CD4-positive, alpha-beta T cell treated with Interleukin-1 beta for 1 hour (primary cell): ENCODE data around the gene DLST.
"Not testable (repeated sequence)": the region's sequence is repeated elsewhere in the genome, so short reads cannot be mapped to it uniquely, and the experiment has no call there.

ENCODE experiments used
- DNase-seq, 2 donors: peaks; one replicate each; pipeline ENCODE4 v3.0.0-alpha.2; 2020 to 2022

DLST gene

GRCh38 chr14:74919421-74920165 lies 37.9 kb downstream of the DLST start:
- no peak for DNase-seq

DNA sequence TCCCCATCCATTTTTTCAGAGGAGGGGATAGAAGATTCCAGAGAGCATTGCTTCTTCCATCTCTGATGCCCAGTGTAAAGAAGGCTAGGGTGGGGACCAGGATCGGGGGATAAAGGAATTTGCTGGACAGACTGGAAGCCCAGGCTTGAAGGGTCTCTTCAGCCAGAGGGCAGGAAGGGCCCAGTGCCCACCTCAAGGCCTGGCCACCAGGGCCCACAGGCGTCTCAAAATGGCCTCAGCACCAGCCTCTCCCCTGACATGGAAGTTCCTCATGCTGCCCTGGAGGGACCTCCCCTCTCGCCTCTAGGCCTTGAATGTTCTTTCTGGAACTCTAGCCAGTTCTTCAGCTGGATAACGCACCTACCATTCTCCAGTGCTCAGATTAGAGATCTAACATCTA lies 38.6 kb downstream of the DLST start:
- no peak for DNase-seq

GRCh38 chr14:74921053-74921620 lies 39.4 kb downstream of the DLST start:
- no peak for DNase-seq

DNA sequence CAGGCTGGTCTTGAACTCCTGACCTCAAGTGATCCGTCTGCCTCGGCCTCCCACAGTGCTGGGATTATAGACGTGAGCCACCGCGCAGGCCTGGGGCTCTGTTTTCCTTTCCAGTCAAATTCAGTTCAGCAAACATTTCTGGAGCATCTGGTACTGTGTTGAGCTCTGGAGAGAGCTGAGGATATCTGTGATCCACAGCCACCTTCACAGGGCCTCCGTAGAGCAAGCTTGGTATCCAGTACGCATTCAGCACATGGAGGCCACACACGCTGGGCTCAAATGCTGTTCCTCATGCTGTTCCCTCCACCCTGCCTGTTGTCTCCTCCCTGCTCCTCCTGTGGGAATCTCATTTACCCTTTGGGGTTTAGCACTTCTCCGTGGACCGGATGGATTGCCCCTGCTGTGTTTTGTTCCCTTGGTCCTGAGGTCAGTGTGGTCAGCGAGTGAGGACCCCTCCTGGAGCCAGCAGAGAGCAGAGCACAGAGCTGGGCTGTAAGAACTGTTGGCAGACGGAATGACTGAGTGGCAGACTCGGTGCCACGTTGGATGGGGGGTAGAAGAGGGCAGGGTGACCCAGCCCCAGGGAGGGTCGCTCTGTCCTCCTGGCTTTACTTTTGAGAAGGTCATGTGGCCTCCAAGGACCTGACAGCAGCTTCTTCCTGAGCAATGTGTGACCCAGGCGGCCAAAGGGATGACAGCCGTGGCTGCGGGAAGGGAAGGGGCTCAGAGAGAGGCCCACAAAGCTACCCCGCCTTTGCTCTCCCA lies 40.5 kb downstream of the DLST start:
- DNase-seq, result no peak

GRCh38 chr14:74922752-74923401 lies 41.2 kb downstream of the DLST start, which contains the start of gene RPS6KL1:
RPS6KL1 (minus strand) TSS chr14:74923260; CDS start chr14:74921541, 1,719 bp downstream.
- peak; percentile 73 to 76 for DNase-seq

- DNase-seq, result no peak
Observed at GRCh38 chr14:74924061-74924460, 42.3 kb downstream of the DLST start.

DNA sequence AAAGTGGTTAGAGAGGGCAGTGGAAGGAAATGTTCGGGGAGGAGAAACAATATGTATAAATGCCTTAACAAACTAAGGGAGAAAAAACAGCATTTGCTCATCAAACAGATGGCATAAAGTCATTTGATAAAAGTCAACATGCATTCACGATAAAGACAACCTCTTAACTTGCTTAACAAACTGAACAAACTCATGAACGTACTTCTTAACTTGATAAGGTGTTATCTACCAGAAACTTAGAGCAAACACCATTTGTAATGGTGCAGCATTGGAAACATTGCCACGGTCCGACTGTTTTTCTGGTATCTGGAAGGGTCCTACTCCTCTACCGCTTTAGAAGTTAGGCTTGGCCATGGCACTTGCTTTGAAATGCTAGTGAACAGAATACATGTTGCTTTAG lies 45.5 kb downstream of the DLST start:
- DNase-seq, result no peak

GRCh38 chr14:74929242-74929641 lies 47.5 kb downstream of the DLST start:
- no peak for DNase-seq

GRCh38 chr14:74931744-74932143 lies 50.0 kb downstream of the DLST start:
- DNase-seq, result not testable (repeated sequence)

GRCh38 chr14:74932401-74932901 lies 50.7 kb downstream of the DLST start:
- no peak for DNase-seq

- DNase-seq, result not testable (repeated sequence)
Observed at GRCh38 chr14:74932936-74933335, 51.2 kb downstream of the DLST start.

- DNase-seq, result no peak
Observed at GRCh38 chr14:74934041-74934440, 52.3 kb downstream of the DLST start.

DNA sequence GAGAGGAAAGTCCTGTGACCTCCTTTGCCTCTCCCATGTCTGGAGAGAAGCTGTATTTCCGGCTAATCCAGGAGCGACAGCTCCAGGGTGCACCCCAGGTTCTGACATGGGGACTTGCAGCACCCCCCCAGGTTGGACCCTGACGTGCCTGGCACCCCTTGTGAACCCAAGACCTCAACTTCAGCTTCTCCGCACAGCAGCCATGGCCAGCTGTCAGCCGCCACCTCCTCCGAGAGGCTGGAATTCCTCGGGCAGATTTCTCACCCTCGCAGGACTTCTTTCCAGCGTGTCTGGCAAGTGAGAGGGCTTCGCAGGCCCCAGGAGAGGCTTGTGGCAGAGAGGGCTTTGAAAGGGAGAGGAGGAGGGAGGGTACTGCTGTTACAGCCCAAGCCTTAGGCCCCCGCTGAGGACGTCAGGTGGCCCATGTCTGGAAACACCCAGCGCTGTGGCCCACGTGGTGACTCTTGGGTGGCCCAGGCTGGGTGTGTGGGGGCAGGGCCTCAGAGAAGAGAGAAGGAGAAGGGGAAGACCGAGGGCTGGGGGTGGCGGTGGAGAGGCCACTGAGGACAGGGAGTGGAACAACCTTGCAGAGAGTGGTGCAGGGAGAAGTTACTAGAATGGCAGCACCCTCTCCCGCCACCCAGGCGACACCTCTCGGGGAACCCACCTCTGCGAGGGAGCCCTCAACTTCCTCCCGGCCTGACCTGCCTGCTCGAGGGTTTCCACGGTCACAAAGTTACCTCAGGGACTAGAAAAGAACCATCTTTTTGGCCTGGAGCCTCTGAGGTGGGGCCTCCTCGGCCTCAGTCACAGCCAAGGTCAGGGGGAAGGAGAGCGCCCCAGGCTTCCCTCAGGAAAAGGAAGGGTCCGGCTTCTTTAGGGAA lies 53.0 kb downstream of the DLST start:
- DNase-seq, result peak in 1 of 2 donors; percentile 11

DNA sequence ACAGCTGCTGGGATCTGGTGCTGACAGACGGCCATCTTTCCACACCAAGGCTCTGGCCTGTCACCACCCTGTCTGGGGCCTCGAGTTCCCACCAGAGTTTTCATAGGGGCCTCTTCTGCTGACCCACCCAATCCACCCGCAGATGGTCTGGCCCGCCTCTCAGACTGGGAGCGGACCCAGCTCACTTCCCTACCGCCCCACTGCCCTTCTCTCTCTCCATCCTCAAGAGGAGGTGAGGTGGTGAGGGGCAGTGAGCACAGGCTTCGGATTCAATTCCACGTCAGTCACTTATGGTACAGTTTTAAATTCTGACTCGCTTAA lies 53.6 kb downstream of the DLST start:
- DNase-seq, result no peak

DNA sequence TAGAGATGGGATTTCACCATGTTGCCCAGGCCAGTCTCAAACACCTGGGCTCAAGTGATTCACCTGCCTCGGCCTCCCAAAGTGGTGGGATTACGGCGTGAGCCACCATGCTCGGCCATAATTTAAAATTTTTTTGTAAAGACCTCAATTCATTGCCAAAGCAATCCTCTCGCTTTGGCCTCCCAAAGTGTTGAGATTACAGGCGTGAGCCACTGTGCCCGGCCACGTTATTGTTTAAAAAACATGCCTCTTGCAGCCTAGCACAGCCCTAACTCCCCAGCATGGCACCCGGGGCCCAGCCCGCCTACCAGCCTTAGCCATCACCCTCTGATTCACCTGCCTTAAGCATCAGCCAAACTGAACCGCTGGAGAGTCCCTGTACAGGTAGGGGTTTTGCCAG lies 54.4 kb downstream of the DLST start:
- DNase-seq, result no peak

GRCh38 chr14:74936731-74937130 lies 55.0 kb downstream of the DLST start:
- no peak for DNase-seq

DNA sequence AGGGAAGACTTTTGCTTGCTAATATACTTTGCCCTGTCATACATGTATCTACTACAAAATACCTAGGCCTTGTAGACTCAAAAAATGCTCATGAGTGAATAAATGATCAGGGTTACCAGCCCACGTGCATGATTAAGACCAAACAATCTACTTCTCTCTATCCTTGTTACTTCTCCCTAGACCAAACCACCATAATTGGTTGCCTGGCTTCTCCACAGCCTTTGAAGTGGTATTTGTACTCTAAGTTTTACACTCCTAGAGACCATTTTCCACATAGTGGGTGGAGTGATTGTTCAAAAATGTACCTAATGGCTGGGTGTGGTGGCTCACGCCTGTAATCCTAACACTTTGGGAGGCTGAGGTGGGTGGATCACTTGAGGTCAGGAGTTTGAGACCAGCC lies 55.5 kb downstream of the DLST start:
- DNase-seq, result no peak

DNA sequence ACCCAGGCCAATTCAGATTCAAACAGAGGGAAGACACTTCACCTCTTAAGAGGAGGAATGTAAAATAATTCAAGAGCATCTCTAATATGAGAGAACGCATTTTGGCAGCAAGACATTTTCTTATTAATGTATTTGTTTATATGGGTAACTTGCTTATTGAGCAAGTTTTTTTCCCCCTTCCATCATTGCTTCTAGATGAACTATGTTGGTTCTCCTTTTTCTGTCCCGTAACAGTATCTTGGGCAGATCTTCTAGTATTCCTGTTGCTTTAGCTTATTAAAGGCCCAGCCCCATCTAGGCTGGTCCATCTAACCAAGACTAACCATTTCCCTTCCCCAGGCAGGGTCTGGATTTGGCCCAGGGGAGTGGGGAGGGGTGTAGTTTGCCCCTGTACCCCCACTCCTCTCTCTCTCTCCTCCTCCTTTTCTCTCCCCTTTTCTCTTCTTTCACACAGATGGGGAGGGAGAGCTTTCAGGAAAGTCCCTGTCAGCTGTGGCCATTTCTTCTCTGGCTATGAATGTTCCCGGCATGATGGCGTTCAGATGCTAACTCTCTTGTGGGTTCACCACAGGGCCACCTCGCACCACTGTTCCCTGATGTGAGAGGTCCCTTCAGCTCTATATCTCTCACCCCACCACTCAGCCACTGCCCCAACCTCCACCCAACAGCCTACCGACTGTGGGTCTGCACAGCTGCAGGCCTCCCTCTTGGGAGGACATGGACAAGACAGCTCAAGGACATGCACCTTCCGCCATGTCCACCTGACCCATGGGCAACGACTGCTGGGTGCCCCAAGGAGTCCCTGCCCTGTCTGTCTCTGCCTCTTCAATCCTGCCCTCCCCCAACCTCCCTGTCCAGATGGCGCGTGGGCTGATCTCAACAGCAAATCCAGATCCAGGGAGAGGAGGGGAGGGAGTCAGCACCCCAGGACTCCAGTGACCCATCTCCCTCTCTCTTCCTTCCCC lies 57.1 kb downstream of the DLST start:
- no peak for DNase-seq

GRCh38 chr14:74940956-74941565 lies 59.3 kb downstream of the DLST start:
- DNase-seq, result no peak

DNA sequence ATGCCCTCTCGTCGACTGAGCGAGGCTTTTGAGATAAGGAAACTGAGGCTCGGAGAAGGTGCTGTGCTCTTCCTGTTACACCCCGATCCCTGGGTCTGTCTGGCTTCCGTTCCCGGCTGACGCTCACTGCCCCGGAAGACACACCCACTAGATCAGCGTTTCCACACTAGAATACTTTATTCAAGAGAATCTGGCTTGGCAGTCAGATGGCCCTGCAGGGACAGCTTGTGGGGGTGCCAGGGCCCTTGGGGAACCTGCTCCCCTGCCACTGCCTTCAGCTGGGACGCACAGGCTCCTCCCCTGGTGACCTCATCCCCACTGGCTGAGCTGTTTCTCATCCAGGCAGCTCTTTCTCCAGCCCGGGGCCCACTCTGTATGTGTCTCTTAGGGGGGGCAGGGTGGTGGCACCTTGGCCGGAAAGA lies 60.0 kb downstream of the DLST start:
- peak; percentile 57 to 79 for DNase-seq

GRCh38 chr14:74942181-74942580 lies 60.5 kb downstream of the DLST start:
- no peak for DNase-seq
